Measurements from ENCODE around the gene MFAP3. TPM values are rescaled to one million over a fixed set of nuclear protein-coding genes. Genes with fewer than 3 reads are reported as not detected.

Gene MFAP3
- total and polyA plus RNA-seq, 2 of the 13 experiments (the other 11 are each of a cell fraction or from before 2014, with no cell fraction given): 12.1 to 28.3 TPM

- H3K9me3 ChIP-seq (ENCODE audit: low read length): no peaks in the 10 kb centered on the region
- no peak overlapping the region for H3K4me2 ChIP-seq (ENCODE audit: low read depth, low read length)
- DNase-seq (ENCODE audit: low spot score) (no peak), FAIRE-seq (no peak), ATAC-seq (no peak)
- intact Hi-C loops (cut with micrococcal nuclease; ENCODE audit: unreplicated experiment) (no loop called here), in situ Hi-C loops (cut with HindIII; ENCODE audit: extremely low pct_ligation_motif_present, low pct_unique_long_range_greater_than_20kb) (no loop called here)
- H3K36me3 ChIP-seq (replicated peaks in 1 of 2; ENCODE audit: control insufficient read depth in 1 of 2, insufficient read depth in 2 of 2, low read length in 2 of 2): no peaks in the 10 kb centered on the region
- H3K4me3 ChIP-seq (replicated peaks in 1 of 3; ENCODE audit: insufficient read depth in 1 of 3, low read depth in 2 of 3, low read length in 3 of 3): no peak overlapping the region
- no peaks in the 10 kb centered on the region for H4K20me1 ChIP-seq (ENCODE audit: insufficient read depth, low read length)
- POLR2A ChIA-PET: no interaction called here
- H3K27me3 ChIP-seq (ENCODE audit: control insufficient read depth in 1 of 2, insufficient read depth in 2 of 2, low read length in 2 of 2): no peaks in the 10 kb centered on the region
- no peak overlapping the region for H3K27ac ChIP-seq (ENCODE audit: extremely low read length, insufficient read depth, low read length)
- no peak for TF ChIP-seq FLYWCH1 (CRISPR knock-in tag; IDR thresholded peaks at IDR 0.05)
- TF ChIP-seq ZNF350 (CRISPR knock-in tag; IDR thresholded peaks at IDR 0.05; ENCODE audit: borderline replicate concordance, low read depth): no peak
- no peak for TF ChIP-seq ZNF574 (CRISPR knock-in tag; IDR thresholded peaks at IDR 0.05)
- no peak for TF ChIP-seq POLR2G (IDR thresholded peaks at IDR 0.05; ENCODE audit: low read depth, low read length)
- TF ChIP-seq ZGPAT (CRISPR knock-in tag; IDR thresholded peaks at IDR 0.05): no peak
- no peak for TF ChIP-seq MBNL3 (CRISPR knock-in tag; conservative IDR thresholded peaks at IDR 0.05)
- no peak for TF ChIP-seq SMAD3 (CRISPR knock-in tag; IDR thresholded peaks at IDR 0.05)
- TF ChIP-seq, protein P1, sequence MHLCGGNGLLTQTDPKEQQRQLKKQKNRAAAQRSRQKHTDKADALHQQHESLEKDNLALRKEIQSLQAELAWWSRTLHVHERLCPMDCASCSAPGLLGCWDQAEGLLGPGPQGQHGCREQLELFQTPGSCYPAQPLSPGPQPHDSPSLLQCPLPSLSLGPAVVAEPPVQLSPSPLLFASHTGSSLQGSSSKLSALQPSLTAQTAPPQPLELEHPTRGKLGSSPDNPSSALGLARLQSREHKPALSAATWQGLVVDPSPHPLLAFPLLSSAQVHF (CRISPR knock-in tag; IDR thresholded peaks at IDR 0.05): no peak
- TF ChIP-seq MED1 (CRISPR knock-in tag; IDR thresholded peaks at IDR 0.05): no peak
- no peak for TF ChIP-seq ZNF354B (CRISPR knock-in tag; IDR thresholded peaks at IDR 0.05)
- no peak for TF ChIP-seq ZSCAN30 (CRISPR knock-in tag; IDR thresholded peaks at IDR 0.05)
- TF ChIP-seq KLF15 (CRISPR knock-in tag; IDR thresholded peaks at IDR 0.05; ENCODE audit: borderline replicate concordance): no peak
- no peak overlapping the region for H2AFZ ChIP-seq (ENCODE audit: low read length)
- 40% methylated on average over 7 of the region's 7 CpGs for WGBS (ENCODE audit: low lambda C conversion rate)
- no peaks in the 10 kb centered on the region for H3K79me2 ChIP-seq (ENCODE audit: insufficient read depth, low read length)
- CTCF ChIA-PET (ENCODE audit: low intra/inter-chr PET ratio, low total read pairs): no interaction called here
- no peaks in the 10 kb centered on the region for H3K4me1 ChIP-seq (ENCODE audit: insufficient read depth, low read length)
- no peak overlapping the region for H3K9ac ChIP-seq (ENCODE audit: insufficient read depth, low read depth, low read length)
- BruUV-seq (replicated peaks): no TSS peak
Observed at GRCh38 chr5:154095904-154096303, 57.1 kb downstream of the MFAP3 start.
